ENCODE measurements around the gene C1GALT1. TPM values are rescaled to one million over a fixed set of nuclear protein-coding genes. Genes with fewer than 3 reads are reported as not detected.

Gene C1GALT1
- total RNA-seq, 1 donor from 2014 or later = 15.6 TPM

- TF ChIP-seq CTCF (conservative IDR thresholded peaks at IDR 0.05) = no peak
- no peak overlapping the region for H3K4me3 Mint-ChIP-seq
- H3K27me3 Mint-ChIP-seq (ENCODE audit: low read depth) = no peaks in the 10 kb centered on the region
- no peak for DNase-seq (ENCODE audit: low read depth, low spot score)
- H3K27ac Mint-ChIP-seq (ENCODE audit: unreplicated experiment) = no peak overlapping the region
- peaks cover 26% of the 10 kb centered on the region for H3K36me3 Mint-ChIP-seq (ENCODE audit: low read depth)
- no peaks in the 10 kb centered on the region for H3K4me1 Mint-ChIP-seq
- no peaks in the 10 kb centered on the region for H3K9me3 Mint-ChIP-seq
Measured at GRCh38 chr7:7219216-7219615, 36.9 kb downstream of the C1GALT1 start.

GRCh38 chr7:7220821-7221220 lies 38.5 kb downstream of the C1GALT1 start:
- Mint-ChIP-seq H3K36me3 (ENCODE audit: low read depth) (peaks cover 23% of the 10 kb centered on the region), H3K27ac (ENCODE audit: unreplicated experiment) (no peak overlapping the region), H3K9me3 (peaks cover 2% of the 10 kb centered on the region), H3K4me1 (no peaks in the 10 kb centered on the region), H3K4me3 (no peak overlapping the region), H3K27me3 (ENCODE audit: low read depth) (no peaks in the 10 kb centered on the region)
- no peak for DNase-seq (ENCODE audit: low read depth, low spot score)
- TF ChIP-seq CTCF (conservative IDR thresholded peaks at IDR 0.05) = no peak

GRCh38 chr7:7221599-7222038 lies 39.3 kb downstream of the C1GALT1 start:
- TF ChIP-seq CTCF (conservative IDR thresholded peaks at IDR 0.05) = no peak
- H3K4me1 Mint-ChIP-seq = no peaks in the 10 kb centered on the region
- H3K36me3 Mint-ChIP-seq (ENCODE audit: low read depth) = peaks cover 23% of the 10 kb centered on the region
- no peak overlapping the region for H3K27ac Mint-ChIP-seq (ENCODE audit: unreplicated experiment)
- DNase-seq (ENCODE audit: low read depth, low spot score) = no peak
- H3K4me3 Mint-ChIP-seq = no peak overlapping the region
- H3K9me3 Mint-ChIP-seq = peaks cover 2% of the 10 kb centered on the region
- no peaks in the 10 kb centered on the region for H3K27me3 Mint-ChIP-seq (ENCODE audit: low read depth)

- Mint-ChIP-seq H3K9me3 (peaks cover 2% of the 10 kb centered on the region), H3K27me3 (ENCODE audit: low read depth) (no peaks in the 10 kb centered on the region), H3K4me1 (peaks cover under 1% of the 10 kb centered on the region), H3K4me3 (no peak overlapping the region), H3K36me3 (ENCODE audit: low read depth) (peaks cover 14% of the 10 kb centered on the region), H3K27ac (ENCODE audit: unreplicated experiment) (no peak overlapping the region)
- no peak for TF ChIP-seq CTCF (conservative IDR thresholded peaks at IDR 0.05)
- DNase-seq (ENCODE audit: low read depth, low spot score) = no peak
Measured at GRCh38 chr7:7223250-7223649, 40.9 kb downstream of the C1GALT1 start.

- peaks cover 15% of the 10 kb centered on the region for H3K4me1 Mint-ChIP-seq
- no peak overlapping the region for H3K27ac Mint-ChIP-seq (ENCODE audit: unreplicated experiment)
- H3K9me3 Mint-ChIP-seq = peaks cover 5% of the 10 kb centered on the region
- peaks cover 12% of the 10 kb centered on the region for H3K36me3 Mint-ChIP-seq (ENCODE audit: low read depth)
- H3K27me3 Mint-ChIP-seq (ENCODE audit: low read depth) = no peaks in the 10 kb centered on the region
- no peak overlapping the region for H3K4me3 Mint-ChIP-seq
- no peak for DNase-seq (ENCODE audit: low read depth, low spot score)
- TF ChIP-seq CTCF (conservative IDR thresholded peaks at IDR 0.05) = no peak
Measured at GRCh38 chr7:7226407-7226806, 44.1 kb downstream of the C1GALT1 start.

GRCh38 chr7:7228472-7228871 lies 46.1 kb downstream of the C1GALT1 start:
- H3K36me3 Mint-ChIP-seq (ENCODE audit: low read depth) = peaks cover 18% of the 10 kb centered on the region
- H3K4me3 Mint-ChIP-seq = no peak overlapping the region
- H3K4me1 Mint-ChIP-seq = peaks cover 15% of the 10 kb centered on the region
- peaks cover 11% of the 10 kb centered on the region for H3K9me3 Mint-ChIP-seq
- no peaks in the 10 kb centered on the region for H3K27me3 Mint-ChIP-seq (ENCODE audit: low read depth)
- TF ChIP-seq CTCF (conservative IDR thresholded peaks at IDR 0.05) = no peak
- no peak overlapping the region for H3K27ac Mint-ChIP-seq (ENCODE audit: unreplicated experiment)
- no peak for DNase-seq (ENCODE audit: low read depth, low spot score)
